HEK293 (cell line): Measurements from ENCODE around the gene TMEM79.

Experiments
- GLIS2 ChIP-seq: fragments of 450-650 bp; formaldehyde crosslinking; IDR thresholded peaks from 2 replicates; pipeline ENCODE4 v1.5.1; 2016; ENCODE audit warnings: missing biosample characterization, missing genetic modification characterization
- HIC1 ChIP-seq: fragments of 450-650 bp; formaldehyde crosslinking; IDR thresholded peaks from 2 replicates; pipeline ENCODE4 v1.5.1; 2016; ENCODE audit warnings: missing biosample characterization, missing genetic modification characterization
- HOXD13 ChIP-seq: sonication (generic); formaldehyde crosslinking; IDR thresholded peaks from 2 replicates; pipeline ENCODE4 v1.8.0; 2022; ENCODE audit warnings: missing genetic modification reagents, borderline replicate concordance
- KLF17 ChIP-seq: fragments of 450-650 bp; formaldehyde crosslinking; IDR thresholded peaks from 2 replicates; pipeline ENCODE4 v1.5.1; 2016; ENCODE audit warnings: missing biosample characterization, missing genetic modification characterization
- OSR2 ChIP-seq: fragments of 450-650 bp; formaldehyde crosslinking; IDR thresholded peaks from 2 replicates; pipeline ENCODE4 v1.5.1; 2016; ENCODE audit warnings: missing biosample characterization, missing genetic modification characterization
- OVOL3 ChIP-seq: fragments of 450-650 bp; formaldehyde crosslinking; IDR thresholded peaks from 2 replicates; pipeline ENCODE4 v1.5.1; 2016; ENCODE audit warnings: missing biosample characterization, missing genetic modification characterization
- PRDM2 ChIP-seq: fragments of 450-650 bp; formaldehyde crosslinking; IDR thresholded peaks from 2 replicates; pipeline ENCODE4 v1.5.1; 2016; ENCODE audit warnings: missing biosample characterization, missing genetic modification characterization, borderline replicate concordance
- SALL2 ChIP-seq: fragments of 450-650 bp; formaldehyde crosslinking; IDR thresholded peaks from 2 replicates; pipeline ENCODE4 v1.5.0; 2017; ENCODE audit warnings: missing biosample characterization, mild to moderate bottlenecking, missing genetic modification characterization, borderline replicate concordance
- ZBTB10 ChIP-seq: fragments of 450-650 bp; formaldehyde crosslinking; IDR thresholded peaks from 2 replicates; pipeline ENCODE4 v1.5.1; 2016; ENCODE audit warnings: missing biosample characterization, missing genetic modification characterization
- ZNF112 ChIP-seq: fragments of 450-650 bp; formaldehyde crosslinking; IDR thresholded peaks from 2 replicates; pipeline ENCODE4 v1.5.0; 2017; ENCODE audit warnings: missing biosample characterization, missing genetic modification characterization
- ZNF133 ChIP-seq: fragments of 450-650 bp; formaldehyde crosslinking; IDR thresholded peaks from 2 replicates; pipeline ENCODE4 v1.5.1; 2016; ENCODE audit warnings: missing biosample characterization, missing genetic modification characterization
- ZNF146 ChIP-seq: fragments of 450-650 bp; formaldehyde crosslinking; IDR thresholded peaks from 2 replicates; pipeline ENCODE4 v1.5.1; 2016; ENCODE audit warnings: missing biosample characterization, missing genetic modification characterization
- ZNF214 ChIP-seq: fragments of 450-650 bp; formaldehyde crosslinking; IDR thresholded peaks from 2 replicates; pipeline ENCODE4 v1.5.1; 2017; ENCODE audit warnings: missing biosample characterization, mild to moderate bottlenecking, missing genetic modification characterization, borderline replicate concordance
- ZNF266 ChIP-seq: fragments of 450-650 bp; formaldehyde crosslinking; IDR thresholded peaks from 2 replicates; pipeline ENCODE4 v1.5.1; 2016; ENCODE audit warnings: missing biosample characterization, missing genetic modification characterization, low read depth
- ZNF341 ChIP-seq: fragments of 450-650 bp; formaldehyde crosslinking; IDR thresholded peaks from 2 replicates; pipeline ENCODE4; 2016; ENCODE audit warnings: low read depth, missing biosample characterization, missing genetic modification characterization
- ZNF394 ChIP-seq: fragments of 450-650 bp; formaldehyde crosslinking; IDR thresholded peaks from 2 replicates; pipeline ENCODE4 v1.5.1; 2016; ENCODE audit warnings: missing biosample characterization, missing genetic modification characterization, mild to moderate bottlenecking, moderate library complexity, borderline replicate concordance
- ZNF530 ChIP-seq: fragments of 450-650 bp; formaldehyde crosslinking; IDR thresholded peaks from 2 replicates; pipeline ENCODE4 v1.5.1; 2016; ENCODE audit warnings: low read depth, missing biosample characterization, missing genetic modification characterization
- ZNF555 ChIP-seq: fragments of 450-650 bp; formaldehyde crosslinking; conservative IDR thresholded peaks from 2 replicates; pipeline ENCODE4 v1.5.1; 2017; ENCODE audit warnings: missing biosample characterization, mild to moderate bottlenecking, missing genetic modification characterization, inconsistent platforms
- ZNF558 ChIP-seq: fragments of 450-650 bp; formaldehyde crosslinking; IDR thresholded peaks from 2 replicates; pipeline ENCODE4 v1.5.1; 2016; ENCODE audit warnings: missing biosample characterization, missing genetic modification characterization
- ZNF585B ChIP-seq: fragments of 450-650 bp; formaldehyde crosslinking; IDR thresholded peaks from 2 replicates; pipeline ENCODE4 v1.5.1; 2016; ENCODE audit warnings: missing biosample characterization, missing genetic modification characterization
- ZNF654 ChIP-seq: fragments of 450-650 bp; formaldehyde crosslinking; IDR thresholded peaks from 2 replicates; pipeline ENCODE4 v1.5.1; 2016; ENCODE audit warnings: low read depth, missing biosample characterization, missing genetic modification characterization
- ZNF692 ChIP-seq: fragments of 450-650 bp; formaldehyde crosslinking; IDR thresholded peaks from 2 replicates; pipeline ENCODE4 v1.5.1; 2016; ENCODE audit warnings: missing biosample characterization, missing genetic modification characterization
- ZNF768 ChIP-seq: fragments of 450-650 bp; formaldehyde crosslinking; IDR thresholded peaks from 2 replicates; pipeline ENCODE4 v1.5.1; 2018; ENCODE audit warnings: missing biosample characterization, mild to moderate bottlenecking, missing genetic modification characterization
- ZNF776 ChIP-seq: fragments of 450-650 bp; formaldehyde crosslinking; IDR thresholded peaks from 2 replicates; pipeline ENCODE4 v1.5.0; 2017; ENCODE audit warnings: missing biosample characterization, missing genetic modification characterization, borderline replicate concordance
- ZSCAN16 ChIP-seq: fragments of 450-650 bp; formaldehyde crosslinking; IDR thresholded peaks from 2 replicates; pipeline ENCODE4 v1.5.1; 2016; ENCODE audit warnings: missing biosample characterization, missing genetic modification characterization
- ZXDB ChIP-seq: fragments of 450-650 bp; formaldehyde crosslinking; IDR thresholded peaks from 2 replicates; pipeline ENCODE4 v1.5.1; 2016; ENCODE audit warnings: missing biosample characterization, missing genetic modification characterization

The TMEM79 gene

GRCh38 chr1:156282479-156283222 lies 1.5 kb upstream of the TMEM79 start, which contains the start of gene SMG5 (continued):
- 0 out of 2 replicates have a peak, but pooled peaks have one; percentile 28 for TF ChIP-seq ZBTB10
- TF ChIP-seq ZNF776, result no peak
- 0 out of 2 replicates have a peak, but pooled peaks have one; percentile 37 for TF ChIP-seq OSR2 (tag by site-specific recombination)
- TF ChIP-seq ZNF555, result no peak
- TF ChIP-seq ZSCAN16 (tag by site-specific recombination), result no peak; the same call in 1 of the 2 replicates
- TF ChIP-seq ZNF394 (tag by site-specific recombination), result peak; percentile 92
- TF ChIP-seq ZXDB (tag by site-specific recombination), result peak; percentile 99
- no peak for TF ChIP-seq HOXD13
- TF ChIP-seq PRDM2 (tag by site-specific recombination), result no peak
- peak; percentile 89 for TF ChIP-seq KLF17 (tag by site-specific recombination)
- TF ChIP-seq SALL2 (tag by site-specific recombination), result no peak
- TF ChIP-seq ZNF112, result no peak
- TF ChIP-seq ZNF146, result peak; percentile 33; the same call in 1 of the 2 replicates
- no peak for TF ChIP-seq ZNF133 (tag by site-specific recombination)
- no peak for TF ChIP-seq ZNF530 (tag by site-specific recombination)
- TF ChIP-seq ZNF692 (tag by site-specific recombination), result peak; percentile 86
- 0 out of 2 replicates have a peak, but pooled peaks have one; percentile 34 for TF ChIP-seq HIC1 (tag by site-specific recombination)
- peak; percentile 86 for TF ChIP-seq ZNF558 (tag by site-specific recombination)
- peak; percentile 88 for TF ChIP-seq OVOL3 (tag by site-specific recombination)
- TF ChIP-seq ZNF768 (tag by site-specific recombination), result no peak
- TF ChIP-seq GLIS2, result peak; percentile 67; the same call in 1 of the 2 replicates
- TF ChIP-seq ZNF266 (tag by site-specific recombination), result no peak
- peak; percentile 20; the same call in 1 of the 2 replicates for TF ChIP-seq ZNF341 (tag by site-specific recombination)
- TF ChIP-seq ZNF585B (tag by site-specific recombination), result no peak
- TF ChIP-seq ZNF654 (tag by site-specific recombination), result no peak
- no peak for TF ChIP-seq ZNF214
